Caco-2 (cell line): ENCODE results near the gene SARS1. TPM values are rescaled to one million over a fixed set of nuclear protein-coding genes. Genes with fewer than 3 reads are reported as not detected.

Experiments used
- BruUV-seq: library from RNA; stranded (reverse); fragments of 400-500 nt; replicated peaks from 2 replicates; lab custom pipeline; 2021; lab: Mats Ljungman, UMichigan
- CTCF ChIA-PET: fragments of 300-600 bp; sonication (Branson Sonifier 250); formaldehyde crosslinking; loops from one replicate; lab custom pipeline; 2022; ENCODE audit warnings: antibody characterized with exemption; lab: Charles Lee
- POLR2A ChIA-PET: fragments of 300-600 bp; sonication (Branson Sonifier 250); formaldehyde crosslinking; loops from one replicate; lab custom pipeline; 2022; ENCODE audit warnings: antibody characterized with exemption; lab: Charles Lee
- DNase-seq, 2 experiments: peaks; one replicate each; pipeline versions ENCODE4 v3.0.0 to v3.0.0-alpha.2; 2020 to 2022
- H3K27me3 ChIP-seq: replicated peaks from 2 replicates; pipeline ENCODE4 v1.6.0; 2011; ENCODE audit warnings: low read length; ENCODE audit not compliant: control insufficient read depth, insufficient read depth
- H3K36me3 ChIP-seq: 2 replicates; pipeline ENCODE4 v1.5.1; 2011; ENCODE audit warnings: low read length; ENCODE audit not compliant: control insufficient read depth, insufficient read depth
- H3K4me1 ChIP-seq: fragments of 250-450 bp; sonication (Bioruptor Pico); 2 replicates; pipeline ENCODE4 v1.5.1; 2020; ENCODE audit warnings: mild to moderate bottlenecking
- H3K4me3 ChIP-seq: 2 replicates; pipeline ENCODE4 v1.5.1; 2011; ENCODE audit warnings: low read depth, mild to moderate bottlenecking, control low read depth, low read length
- H3K9me3 ChIP-seq: fragments of 250-450 bp; sonication (Bioruptor Pico); 2 replicates; pipeline ENCODE4 v1.5.1; 2020; ENCODE audit warnings: mild to moderate bottlenecking, moderate library complexity
- H3K27ac Mint-ChIP-seq: one replicate; pipeline ENCODE4 v1.8.0; 2022; ENCODE audit warnings: mixed read lengths; ENCODE audit not compliant: unreplicated experiment
- H3K27me3 Mint-ChIP-seq: one replicate; pipeline ENCODE4 v1.8.0; 2022; ENCODE audit warnings: mixed read lengths; ENCODE audit not compliant: insufficient read depth, unreplicated experiment
- H3K36me3 Mint-ChIP-seq: one replicate; pipeline ENCODE4 v1.8.0; 2022; ENCODE audit warnings: mild to moderate bottlenecking, mixed read lengths; ENCODE audit not compliant: insufficient read depth, unreplicated experiment
- H3K4me1 Mint-ChIP-seq: one replicate; pipeline ENCODE4 v1.8.0; 2022; ENCODE audit warnings: low read depth, mixed read lengths; ENCODE audit not compliant: unreplicated experiment
- H3K4me3 Mint-ChIP-seq: one replicate; pipeline ENCODE4 v1.8.0; 2022; ENCODE audit warnings: mild to moderate bottlenecking, moderate library complexity, mixed read lengths; ENCODE audit not compliant: unreplicated experiment
- H3K9me3 Mint-ChIP-seq: one replicate; pipeline ENCODE4 v1.8.0; 2022; ENCODE audit warnings: mixed read lengths; ENCODE audit not compliant: unreplicated experiment
- intact Hi-C: fragments of 100-400 bp; cut with micrococcal nuclease; formaldehyde crosslinking; loops from one replicate; pipeline ENCODE4 v1.10.0; 2022; ENCODE audit not compliant: unreplicated experiment
- total RNA-seq: library from RNA; stranded (reverse); gene quantifications from 2 replicates; pipeline ENCODE4 v1.2.3, GENCODE V29; 2022
- TF ChIP-seq, protein P1 (sequence below), 2 experiments: fragments of 200-600 bp in 1 of 2; IDR thresholded peaks; 1 replicate in 1 of 2; 2 replicates in 1 of 2; pipeline versions ENCODE4 v1.5.1 to v1.8.0; 2011 to 2022; ENCODE audit warnings: antibody characterized with exemption in 1 of 2, control low read depth in 1 of 2, inconsistent platforms in 1 of 2, low read depth in 1 of 2, low read length in 1 of 2, mild to moderate bottlenecking in 1 of 2, moderate library complexity in 1 of 2; ENCODE audit not compliant: insufficient read depth in 1 of 2, severe bottlenecking in 1 of 2, unreplicated experiment in 1 of 2

SARS1 gene
- total RNA-seq, 1 experiment from 2014 or later, result 225 TPM

DNA sequence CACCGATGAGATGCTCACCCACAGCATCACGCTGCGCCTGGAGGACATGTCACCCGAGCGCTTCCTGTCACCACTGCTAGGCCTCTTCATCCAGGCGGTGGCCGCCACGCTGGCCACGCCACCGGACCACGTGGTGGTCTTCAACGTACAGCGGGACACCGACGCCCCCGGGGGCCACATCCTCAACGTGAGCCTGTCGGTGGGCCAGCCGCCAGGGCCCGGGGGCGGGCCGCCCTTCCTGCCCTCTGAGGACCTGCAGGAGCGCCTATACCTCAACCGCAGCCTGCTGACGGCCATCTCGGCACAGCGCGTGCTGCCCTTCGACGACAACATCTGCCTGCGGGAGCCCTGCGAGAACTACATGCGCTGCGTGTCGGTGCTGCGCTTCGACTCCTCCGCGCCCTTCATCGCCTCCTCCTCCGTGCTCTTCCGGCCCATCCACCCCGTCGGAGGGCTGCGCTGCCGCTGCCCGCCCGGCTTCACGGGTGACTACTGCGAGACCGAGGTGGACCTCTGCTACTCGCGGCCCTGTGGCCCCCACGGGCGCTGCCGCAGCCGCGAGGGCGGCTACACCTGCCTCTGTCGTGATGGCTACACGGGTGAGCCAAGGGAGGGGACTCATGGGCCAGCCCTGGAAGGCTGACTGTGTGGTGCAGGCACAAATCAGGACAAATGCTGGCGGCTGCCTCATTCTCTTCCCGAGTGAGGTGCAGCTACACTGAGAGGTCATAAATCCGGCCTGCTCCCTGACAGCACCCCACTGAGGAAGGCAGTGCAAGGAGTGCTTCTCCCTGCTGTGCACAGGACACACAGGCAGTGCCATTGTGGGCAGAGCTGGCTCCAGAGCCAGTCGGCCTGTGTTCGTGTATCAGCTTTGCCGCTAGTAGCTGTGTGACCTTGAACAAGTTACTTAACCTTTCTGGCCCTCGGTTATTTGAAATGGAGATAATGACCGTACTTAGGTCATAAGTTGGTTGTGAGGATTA, 45.1 kb downstream of the SARS1 start:
- POLR2A ChIA-PET, result no interaction called here
- no peaks in the 10 kb centered on the region for H3K27me3 Mint-ChIP-seq
- no peaks in the 10 kb centered on the region for H3K27me3 ChIP-seq
- H3K36me3 ChIP-seq, result no peaks in the 10 kb centered on the region
- intact Hi-C loops, result no loop called here
- no peak overlapping the region for H3K4me3 Mint-ChIP-seq
- no peak overlapping the region for H3K4me3 ChIP-seq
- BruUV-seq, result no TSS peak
- peaks cover 7% of the 10 kb centered on the region for H3K4me1 Mint-ChIP-seq
- TF ChIP-seq, protein P1, sequence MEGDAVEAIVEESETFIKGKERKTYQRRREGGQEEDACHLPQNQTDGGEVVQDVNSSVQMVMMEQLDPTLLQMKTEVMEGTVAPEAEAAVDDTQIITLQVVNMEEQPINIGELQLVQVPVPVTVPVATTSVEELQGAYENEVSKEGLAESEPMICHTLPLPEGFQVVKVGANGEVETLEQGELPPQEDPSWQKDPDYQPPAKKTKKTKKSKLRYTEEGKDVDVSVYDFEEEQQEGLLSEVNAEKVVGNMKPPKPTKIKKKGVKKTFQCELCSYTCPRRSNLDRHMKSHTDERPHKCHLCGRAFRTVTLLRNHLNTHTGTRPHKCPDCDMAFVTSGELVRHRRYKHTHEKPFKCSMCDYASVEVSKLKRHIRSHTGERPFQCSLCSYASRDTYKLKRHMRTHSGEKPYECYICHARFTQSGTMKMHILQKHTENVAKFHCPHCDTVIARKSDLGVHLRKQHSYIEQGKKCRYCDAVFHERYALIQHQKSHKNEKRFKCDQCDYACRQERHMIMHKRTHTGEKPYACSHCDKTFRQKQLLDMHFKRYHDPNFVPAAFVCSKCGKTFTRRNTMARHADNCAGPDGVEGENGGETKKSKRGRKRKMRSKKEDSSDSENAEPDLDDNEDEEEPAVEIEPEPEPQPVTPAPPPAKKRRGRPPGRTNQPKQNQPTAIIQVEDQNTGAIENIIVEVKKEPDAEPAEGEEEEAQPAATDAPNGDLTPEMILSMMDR (IDR thresholded peaks at IDR 0.05; ENCODE audit: insufficient read depth in 1 of 2, low read depth in 1 of 2, low read length in 1 of 2, severe bottlenecking in 1 of 2, unreplicated experiment in 1 of 2), result no peak
- no peak overlapping the region for H3K27ac Mint-ChIP-seq
- CTCF ChIA-PET, result interaction anchor here (1.5 kb wide), 1 partner anchor 139 kb away, joined by 4 read pairs; the partner anchor contains the start of gene SORT1
- DNase-seq, result no peak
- H3K36me3 Mint-ChIP-seq, result no peaks in the 10 kb centered on the region
- no peaks in the 10 kb centered on the region for H3K9me3 Mint-ChIP-seq
- no peaks in the 10 kb centered on the region for H3K9me3 ChIP-seq
- peaks cover 9% of the 10 kb centered on the region for H3K4me1 ChIP-seq

DNA sequence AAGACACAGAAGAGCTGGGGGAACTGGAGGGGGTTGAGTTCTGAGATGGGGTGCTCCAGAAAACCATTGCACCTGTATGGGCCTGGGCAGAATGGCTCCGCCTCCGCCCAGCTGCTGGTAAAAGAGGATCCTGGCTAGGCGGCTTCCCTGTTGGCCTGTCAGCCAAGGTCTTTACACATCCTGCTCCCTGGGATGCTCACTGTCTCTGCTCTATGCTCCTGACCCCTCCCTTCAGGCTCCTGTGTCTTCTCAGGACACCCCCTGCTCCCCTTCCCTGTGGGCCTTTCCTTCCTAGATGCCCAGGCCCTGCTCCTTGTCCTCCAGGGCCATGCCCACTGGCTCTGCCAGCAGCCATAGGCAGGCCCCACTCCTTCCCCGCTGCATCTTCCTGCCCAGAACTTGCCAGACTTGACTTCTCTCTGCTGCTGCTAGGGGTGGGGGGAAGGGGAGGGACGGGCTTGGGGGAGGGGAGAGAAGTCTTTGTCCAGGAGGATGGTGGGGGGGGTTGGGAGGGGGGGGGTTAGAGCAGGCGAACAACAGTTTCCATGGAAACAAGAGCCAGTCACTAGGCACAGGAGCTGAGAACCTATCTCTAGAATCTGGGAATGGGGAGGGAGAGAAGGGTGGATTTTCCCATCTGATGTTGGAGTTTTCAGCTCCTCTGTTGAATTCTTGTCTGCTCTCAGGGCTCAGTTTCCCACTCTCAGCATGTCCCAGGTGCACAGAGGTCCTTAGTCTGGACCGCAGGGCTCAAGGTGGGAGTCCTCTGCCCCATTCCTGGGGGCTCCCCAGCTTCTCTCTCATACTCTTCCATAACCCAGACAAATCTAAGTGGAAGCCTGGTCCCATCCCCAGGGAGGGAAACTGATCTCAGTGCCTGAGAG, 46.2 kb downstream of the SARS1 start:
- TF ChIP-seq, protein P1 (IDR thresholded peaks at IDR 0.05; ENCODE audit: insufficient read depth in 1 of 2, low read depth in 1 of 2, low read length in 1 of 2, severe bottlenecking in 1 of 2, unreplicated experiment in 1 of 2), result no peak
- Mint-ChIP-seq H3K27me3 (no peaks in the 10 kb centered on the region), H3K36me3 (no peaks in the 10 kb centered on the region), H3K4me3 (no peak overlapping the region), H3K27ac (no peak overlapping the region), H3K4me1 (peaks cover 6% of the 10 kb centered on the region), H3K9me3 (no peaks in the 10 kb centered on the region)
- Histone ChIP-seq H3K27me3 (no peaks in the 10 kb centered on the region), H3K4me3 (no peak overlapping the region), H3K36me3 (no peaks in the 10 kb centered on the region), H3K4me1 (no peaks in the 10 kb centered on the region), H3K9me3 (no peaks in the 10 kb centered on the region)
- DNase-seq, result no peak
- ChIA-PET CTCF (interaction anchor here (1.5 kb wide), 1 partner anchor 138 kb away, joined by 4 read pairs; the partner anchor contains the start of gene SORT1), POLR2A (interaction anchor here (0.6 kb wide), 1 partner anchor 14 kb away, joined by 5 read pairs; no protein-coding TSS in a partner anchor)
- no TSS peak for BruUV-seq
- intact Hi-C loops, result loop anchor here (5.0 to 10.0 kb wide), 2 partner anchors 165 to 272 kb away; partner anchors contain the start of gene TMEM167B

DNA sequence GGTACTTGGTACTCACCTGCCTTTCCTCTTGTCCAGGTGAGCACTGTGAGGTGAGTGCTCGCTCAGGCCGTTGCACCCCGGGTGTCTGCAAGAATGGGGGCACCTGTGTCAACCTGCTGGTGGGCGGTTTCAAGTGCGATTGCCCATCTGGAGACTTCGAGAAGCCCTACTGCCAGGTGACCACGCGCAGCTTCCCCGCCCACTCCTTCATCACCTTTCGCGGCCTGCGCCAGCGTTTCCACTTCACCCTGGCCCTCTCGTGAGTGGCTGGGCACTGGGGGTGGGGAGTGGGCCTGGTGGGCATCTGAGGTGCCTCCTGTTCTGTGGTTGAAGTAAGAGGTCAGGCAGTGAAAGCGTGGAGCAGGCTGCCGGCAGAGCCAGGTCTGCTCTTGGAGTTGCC, 47.3 kb downstream of the SARS1 start:
- Mint-ChIP-seq H3K9me3 (no peaks in the 10 kb centered on the region), H3K4me1 (no peaks in the 10 kb centered on the region), H3K4me3 (no peak overlapping the region), H3K27ac (no peak overlapping the region), H3K27me3 (no peaks in the 10 kb centered on the region), H3K36me3 (no peaks in the 10 kb centered on the region)
- no peak for DNase-seq
- POLR2A ChIA-PET, result no interaction called here
- intact Hi-C loops, result loop anchor here (5.0 to 10.0 kb wide), 2 partner anchors 166 to 271 kb away; partner anchors contain the start of gene TMEM167B
- no TSS peak for BruUV-seq
- Histone ChIP-seq H3K4me3 (no peak overlapping the region), H3K36me3 (no peaks in the 10 kb centered on the region), H3K9me3 (no peaks in the 10 kb centered on the region), H3K4me1 (no peaks in the 10 kb centered on the region), H3K27me3 (no peaks in the 10 kb centered on the region)
- CTCF ChIA-PET, result no interaction called here
- TF ChIP-seq, protein P1 (IDR thresholded peaks at IDR 0.05; ENCODE audit: insufficient read depth in 1 of 2, low read depth in 1 of 2, low read length in 1 of 2, severe bottlenecking in 1 of 2, unreplicated experiment in 1 of 2), result no peak
